Measurements from ENCODE around the gene ARHGAP36.

ARHGAP36 gene

GRCh38 chrX:131072871-131073571, 14.9 kb downstream of the ARHGAP36 start:
- TF ChIP-seq MYC (IDR thresholded peaks at IDR 0.05; ENCODE audit: low read depth, low read length) (no peak), POLR2A (IDR thresholded peaks at IDR 0.05; ENCODE audit: extremely low read depth, insufficient read length) (no peak), CTCF (IDR thresholded peaks at IDR 0.05; ENCODE audit: low read depth, low read length) (no peak)
- TF ChIP-seq, protein P1, sequence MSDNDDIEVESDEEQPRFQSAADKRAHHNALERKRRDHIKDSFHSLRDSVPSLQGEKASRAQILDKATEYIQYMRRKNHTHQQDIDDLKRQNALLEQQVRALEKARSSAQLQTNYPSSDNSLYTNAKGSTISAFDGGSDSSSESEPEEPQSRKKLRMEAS (IDR thresholded peaks at IDR 0.05; ENCODE audit: low read depth, low read length) = no peak
- DNase-seq (ENCODE audit: low read depth) = no peak
- H3K4me3 ChIP-seq (ENCODE audit: low read depth, low read length) = no peak overlapping the region

- H3K4me3 ChIP-seq (ENCODE audit: low read depth, low read length) = no peak overlapping the region
- no peak for DNase-seq (ENCODE audit: low read depth)
- TF ChIP-seq, protein P1 (IDR thresholded peaks at IDR 0.05; ENCODE audit: low read depth, low read length) = no peak
- TF ChIP-seq MYC (IDR thresholded peaks at IDR 0.05; ENCODE audit: low read depth, low read length) (no peak), CTCF (IDR thresholded peaks at IDR 0.05; ENCODE audit: low read depth, low read length) (no peak), POLR2A (IDR thresholded peaks at IDR 0.05; ENCODE audit: extremely low read depth, insufficient read length) (no peak)
These were observed 15.5 kb downstream of the ARHGAP36 start for GRCh38 chrX:131073607-131074006.

GRCh38 chrX:131081772-131082740, 23.9 kb downstream of the ARHGAP36 start:
- DNase-seq (ENCODE audit: low read depth) = no peak
- H3K4me3 ChIP-seq (ENCODE audit: low read depth, low read length) = no peak overlapping the region
- TF ChIP-seq, protein P1 (IDR thresholded peaks at IDR 0.05; ENCODE audit: low read depth, low read length) = no peak
- TF ChIP-seq POLR2A (IDR thresholded peaks at IDR 0.05; ENCODE audit: extremely low read depth, insufficient read length) = no peak
- no peak for TF ChIP-seq CTCF (IDR thresholded peaks at IDR 0.05; ENCODE audit: low read depth, low read length)
- TF ChIP-seq MYC (IDR thresholded peaks at IDR 0.05; ENCODE audit: low read depth, low read length) = no peak

GRCh38 chrX:131083510-131084142, 25.5 kb downstream of the ARHGAP36 start:
- DNase-seq (ENCODE audit: low read depth) = no peak
- TF ChIP-seq, protein P1 (IDR thresholded peaks at IDR 0.05; ENCODE audit: low read depth, low read length) = no peak
- TF ChIP-seq MYC (IDR thresholded peaks at IDR 0.05; ENCODE audit: low read depth, low read length) = no peak
- no peak for TF ChIP-seq POLR2A (IDR thresholded peaks at IDR 0.05; ENCODE audit: extremely low read depth, insufficient read length)
- TF ChIP-seq CTCF (IDR thresholded peaks at IDR 0.05; ENCODE audit: low read depth, low read length) = no peak
- no peak overlapping the region for H3K4me3 ChIP-seq (ENCODE audit: low read depth, low read length)

- H3K4me3 ChIP-seq (ENCODE audit: low read depth, low read length) = no peak overlapping the region
- TF ChIP-seq, protein P1 (IDR thresholded peaks at IDR 0.05; ENCODE audit: low read depth, low read length) = no peak
- no peak for DNase-seq (ENCODE audit: low read depth)
These were observed 26.0 kb downstream of the ARHGAP36 start for GRCh38 chrX:131084145-131084544.

Data from NB4 (cell line).